Astrocyte (in vitro differentiated cells and primary cell): ENCODE data around the gene FBXO31. TPM values are rescaled to one million over a fixed set of nuclear protein-coding genes. Genes with fewer than 3 reads are reported as not detected.
"Not testable (repeated sequence)": the region's sequence is repeated elsewhere in the genome, so short reads cannot be mapped to it uniquely, and the experiment has no call there.

Experiments
- DNase-seq: peaks from one replicate; pipeline ENCODE4 v3.0.0-alpha.2; 2010; ENCODE audit warnings: low read depth
- FAIRE-seq: peaks from 2 replicates; lab custom pipeline; 2011; peaks lifted over from hg19 to GRCh38; lab: Jason Lieb, UNC
- H2AFZ ChIP-seq: 2 replicates; pipeline ENCODE4 v1.6.0; 2012; ENCODE audit warnings: low read depth, low read length, inconsistent platforms
- H3K27ac ChIP-seq: 2 replicates; pipeline ENCODE4 v1.5.1; 2011; ENCODE audit warnings: low read depth, low read length, inconsistent platforms
- H3K27me3 ChIP-seq: 2 replicates; pipeline ENCODE4 v1.6.0; 2011; ENCODE audit warnings: low read length, inconsistent platforms; ENCODE audit not compliant: insufficient read depth
- H3K36me3 ChIP-seq: 2 replicates; pipeline ENCODE4 v1.5.1; 2011; ENCODE audit warnings: low read length, inconsistent platforms; ENCODE audit not compliant: insufficient read depth
- H3K4me1 ChIP-seq: 2 replicates; pipeline ENCODE4 v1.5.1; 2011; ENCODE audit warnings: low read length, inconsistent platforms; ENCODE audit not compliant: insufficient read depth
- H3K4me2 ChIP-seq: 2 replicates; pipeline ENCODE4 v1.6.0; 2012; ENCODE audit warnings: low read length, inconsistent platforms
- H3K4me3 ChIP-seq: 2 replicates; pipeline ENCODE4 v1.5.1; 2011; ENCODE audit warnings: low read depth, mild to moderate bottlenecking, low read length, inconsistent platforms; ENCODE audit not compliant: insufficient read depth
- H3K79me2 ChIP-seq: 2 replicates; pipeline ENCODE4 v1.6.0; 2012; ENCODE audit warnings: mild to moderate bottlenecking, low read length, inconsistent platforms; ENCODE audit not compliant: insufficient read depth
- H3K9ac ChIP-seq: 2 replicates; pipeline ENCODE4 v1.6.0; 2012; ENCODE audit warnings: mild to moderate bottlenecking, low read length, inconsistent platforms
- H3K9me3 ChIP-seq: 2 replicates; pipeline ENCODE4 v1.5.1; 2012; ENCODE audit warnings: low read depth, mild to moderate bottlenecking, low read length, inconsistent platforms; ENCODE audit not compliant: insufficient read depth
- H4K20me1 ChIP-seq: 2 replicates; pipeline ENCODE4 v1.6.0; 2012; ENCODE audit warnings: low read length, inconsistent platforms; ENCODE audit not compliant: insufficient read depth
- H3K27ac Mint-ChIP-seq: one replicate; pipeline ENCODE4 v1.8.0; 2021; ENCODE audit warnings: mild to moderate bottlenecking, mixed read lengths; ENCODE audit not compliant: unreplicated experiment
- H3K27me3 Mint-ChIP-seq: one replicate; pipeline ENCODE4 v1.8.0; 2021; ENCODE audit warnings: low read depth, mixed read lengths; ENCODE audit not compliant: unreplicated experiment
- H3K36me3 Mint-ChIP-seq: one replicate; pipeline ENCODE4 v1.8.0; 2021; ENCODE audit warnings: low read depth, mixed read lengths; ENCODE audit not compliant: unreplicated experiment
- H3K4me1 Mint-ChIP-seq: one replicate; pipeline ENCODE4 v1.8.0; 2021; ENCODE audit warnings: low read depth, mixed read lengths; ENCODE audit not compliant: unreplicated experiment
- H3K4me3 Mint-ChIP-seq: one replicate; pipeline ENCODE4 v1.8.0; 2021; ENCODE audit warnings: mild to moderate bottlenecking, moderate library complexity, mixed read lengths; ENCODE audit not compliant: unreplicated experiment
- H3K9me3 Mint-ChIP-seq: one replicate; pipeline ENCODE4 v1.8.0; 2021; ENCODE audit warnings: mild to moderate bottlenecking, mixed read lengths; ENCODE audit not compliant: unreplicated experiment
- CTCF ChIP-seq: IDR thresholded peaks from 2 replicates; pipeline ENCODE4 v1.5.1; 2011; ENCODE audit warnings: low read depth, mild to moderate bottlenecking, inconsistent platforms, low read length, moderate library complexity; ENCODE audit not compliant: insufficient read depth
- EZH2 ChIP-seq: IDR thresholded peaks from 2 replicates; pipeline ENCODE4 v1.6.1; 2012; ENCODE audit warnings: mild to moderate bottlenecking, low read length, inconsistent platforms; ENCODE audit not compliant: insufficient read depth
- total RNA-seq: library from RNA; stranded (reverse); gene quantifications from 2 replicates; pipeline ENCODE4 v1.2.1, GENCODE V29; 2021

The FBXO31 gene
- total RNA-seq, 1 donor from 2014 or later: 34.9 TPM

- no peaks in the 10 kb centered on the region for H3K36me3 ChIP-seq
- no peak overlapping the region for H3K27ac ChIP-seq
- H4K20me1 ChIP-seq: peaks cover 87% of the 10 kb centered on the region
- H3K9ac ChIP-seq: no peak overlapping the region
- H3K9me3 ChIP-seq: no peaks in the 10 kb centered on the region
- H3K27me3 ChIP-seq: no peaks in the 10 kb centered on the region
- H3K4me2 ChIP-seq: no peak overlapping the region
- Mint-ChIP-seq H3K27me3 (no peaks in the 10 kb centered on the region), H3K27ac (no peak overlapping the region), H3K4me3 (no peak overlapping the region), H3K4me1 (peaks cover 6% of the 10 kb centered on the region), H3K9me3 (no peaks in the 10 kb centered on the region), H3K36me3 (peaks cover 6% of the 10 kb centered on the region)
- H2AFZ ChIP-seq: no peak overlapping the region
- H3K4me3 ChIP-seq: no peak overlapping the region
- no peaks in the 10 kb centered on the region for H3K4me1 ChIP-seq
- TF ChIP-seq EZH2 (no peak), CTCF (no peak)
- FAIRE-seq: no peak
- H3K79me2 ChIP-seq: peaks cover 84% of the 10 kb centered on the region
- DNase-seq: no peak
Observed at GRCh38 chr16:87366288-87366687, 17.3 kb downstream of the FBXO31 start.

DNA sequence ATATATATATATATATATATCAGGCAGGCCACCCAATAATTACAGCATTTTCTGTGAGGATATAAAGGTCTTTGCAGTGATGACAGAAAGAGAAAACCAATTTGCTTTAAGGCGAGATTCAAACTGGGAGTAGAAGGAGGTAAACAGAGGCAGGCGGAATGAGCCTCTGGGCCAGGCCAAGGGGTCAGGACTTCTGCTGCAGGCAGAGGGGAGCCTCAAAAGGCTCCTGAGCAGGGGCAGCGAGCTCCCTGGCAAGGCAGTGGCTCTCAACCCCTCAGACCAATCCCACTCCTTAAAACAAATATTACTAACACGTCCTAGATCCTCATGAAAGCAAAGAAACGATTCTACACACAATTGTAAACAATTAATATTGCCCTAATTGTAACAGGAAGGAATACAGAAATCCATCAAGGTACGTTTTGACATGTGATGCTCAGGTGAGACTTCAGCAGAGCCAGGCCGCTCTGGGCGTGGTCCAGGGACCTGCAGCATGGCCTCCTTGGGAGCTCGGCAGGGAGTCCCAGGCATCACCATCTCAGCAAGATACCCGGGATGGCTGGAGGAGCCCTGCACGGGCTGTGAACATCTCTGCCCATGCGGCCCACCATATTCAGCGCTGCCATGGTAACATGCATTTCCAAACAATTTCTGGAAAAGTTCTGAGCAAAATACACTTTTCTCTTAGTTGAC, 18.4 kb downstream of the FBXO31 start:
- H3K4me1 ChIP-seq: no peaks in the 10 kb centered on the region
- no peak overlapping the region for H3K27ac ChIP-seq
- no peak overlapping the region for H2AFZ ChIP-seq
- peaks cover under 1% of the 10 kb centered on the region for H3K36me3 ChIP-seq
- H3K4me1 Mint-ChIP-seq: peaks cover 6% of the 10 kb centered on the region
- no peak overlapping the region for H3K4me3 ChIP-seq
- H3K36me3 Mint-ChIP-seq: peaks cover 11% of the 10 kb centered on the region
- no peak overlapping the region for H3K4me3 Mint-ChIP-seq
- H3K4me2 ChIP-seq: no peak overlapping the region
- H3K9ac ChIP-seq: no peak overlapping the region
- H3K27me3 Mint-ChIP-seq: no peaks in the 10 kb centered on the region
- H3K27ac Mint-ChIP-seq: no peak overlapping the region
- peaks cover 83% of the 10 kb centered on the region for H3K79me2 ChIP-seq
- no peak for DNase-seq
- TF ChIP-seq EZH2 (no peak), CTCF (no peak)
- H3K27me3 ChIP-seq: no peaks in the 10 kb centered on the region
- H3K9me3 Mint-ChIP-seq: no peaks in the 10 kb centered on the region
- peaks cover 84% of the 10 kb centered on the region for H4K20me1 ChIP-seq
- no peak for FAIRE-seq
- H3K9me3 ChIP-seq: no peaks in the 10 kb centered on the region

DNA sequence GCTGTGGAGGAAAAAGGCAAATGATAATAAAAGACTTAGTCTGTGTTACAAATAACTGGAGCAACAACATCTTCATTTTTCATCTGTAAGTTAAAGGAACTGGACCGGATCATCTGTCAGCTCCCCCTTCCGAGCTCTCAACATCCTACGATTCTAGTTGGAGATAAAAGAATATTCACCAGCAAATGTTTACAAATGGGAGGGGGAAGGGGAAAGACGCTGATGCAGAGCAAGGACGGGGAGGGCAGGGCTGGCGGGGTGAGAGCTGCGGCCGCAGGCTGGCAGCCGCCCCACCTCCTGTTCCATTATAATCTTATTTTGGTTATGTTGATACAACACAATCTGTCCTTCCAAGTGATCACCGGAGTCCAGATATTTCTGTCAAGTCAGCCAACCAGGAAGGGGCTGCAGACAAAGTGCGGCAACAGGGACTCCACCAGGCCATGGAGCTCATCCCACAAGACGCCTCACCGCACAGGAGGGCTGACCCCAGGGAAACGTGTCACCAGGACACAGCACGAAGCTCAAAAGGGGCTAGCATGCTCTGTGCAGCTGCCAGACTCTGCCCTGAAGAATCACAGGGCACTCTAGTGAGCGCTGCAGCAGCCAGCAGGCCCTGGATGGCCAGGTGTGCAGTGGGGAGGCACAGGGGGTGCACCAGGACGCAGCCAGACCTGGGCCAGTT, 19.7 kb downstream of the FBXO31 start:
- H3K27ac ChIP-seq: no peak overlapping the region
- H3K79me2 ChIP-seq: peaks cover 71% of the 10 kb centered on the region
- no peaks in the 10 kb centered on the region for H3K27me3 Mint-ChIP-seq
- no peak overlapping the region for H3K9ac ChIP-seq
- no peaks in the 10 kb centered on the region for H3K4me1 ChIP-seq
- no peaks in the 10 kb centered on the region for H3K9me3 ChIP-seq
- H3K4me3 ChIP-seq: no peak overlapping the region
- peaks cover 6% of the 10 kb centered on the region for H3K4me1 Mint-ChIP-seq
- no peak overlapping the region for H2AFZ ChIP-seq
- peaks cover 80% of the 10 kb centered on the region for H4K20me1 ChIP-seq
- TF ChIP-seq CTCF: no peak
- DNase-seq: no peak
- no peak overlapping the region for H3K27ac Mint-ChIP-seq
- no peak overlapping the region for H3K4me2 ChIP-seq
- H3K36me3 ChIP-seq: peaks cover 4% of the 10 kb centered on the region
- H3K36me3 Mint-ChIP-seq: peaks cover 19% of the 10 kb centered on the region
- H3K27me3 ChIP-seq: no peaks in the 10 kb centered on the region
- FAIRE-seq: no peak
- no peaks in the 10 kb centered on the region for H3K9me3 Mint-ChIP-seq
- H3K4me3 Mint-ChIP-seq: no peak overlapping the region

DNA sequence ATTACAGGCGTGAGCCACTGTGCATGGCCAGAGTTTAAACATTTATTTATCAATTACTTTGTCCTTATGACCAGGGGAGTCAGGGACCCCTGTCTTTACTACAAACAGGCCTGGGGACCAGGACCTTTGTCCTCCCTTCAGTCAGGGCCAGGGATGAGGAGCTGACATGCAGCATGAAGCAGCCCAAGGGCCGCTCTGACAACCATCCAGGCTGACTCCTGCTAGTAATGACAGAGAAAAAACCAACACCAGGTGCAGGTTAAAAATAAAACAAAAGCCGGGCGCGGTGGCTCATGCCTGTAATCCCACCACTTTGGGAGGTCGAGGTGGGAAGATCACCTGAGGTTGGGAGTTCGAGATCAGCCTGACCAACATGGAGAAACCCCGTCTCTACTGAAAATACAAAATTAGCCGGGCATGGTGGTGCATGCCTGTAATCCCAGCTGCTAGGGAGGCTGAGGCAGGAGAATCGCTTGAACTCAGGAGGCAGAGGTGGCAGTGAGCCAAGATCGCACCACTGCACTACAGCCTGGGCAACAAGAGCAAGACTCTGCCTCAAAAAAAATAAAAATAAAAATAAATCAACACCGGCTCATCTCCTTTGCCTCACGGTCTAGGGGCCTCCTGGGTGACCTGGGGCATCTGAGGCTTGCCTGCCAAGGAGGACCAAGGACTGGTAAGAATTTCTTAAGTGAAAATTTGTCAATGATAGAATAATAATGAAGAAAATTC, 20.6 kb downstream of the FBXO31 start:
- H3K27me3 Mint-ChIP-seq, H3K36me3 ChIP-seq, H2AFZ ChIP-seq, H3K4me1 ChIP-seq, H3K9ac ChIP-seq, H3K4me1 Mint-ChIP-seq, H3K27me3 ChIP-seq, H3K4me3 Mint-ChIP-seq, FAIRE-seq, H3K9me3 ChIP-seq, H3K9me3 Mint-ChIP-seq, H3K4me3 ChIP-seq, DNase-seq, H3K4me2 ChIP-seq, H3K27ac Mint-ChIP-seq, H3K27ac ChIP-seq: not testable (repeated sequence)
- Histone ChIP-seq H4K20me1 (peaks cover 72% of the 10 kb centered on the region), H3K79me2 (peaks cover 62% of the 10 kb centered on the region)
- peaks cover 21% of the 10 kb centered on the region for H3K36me3 Mint-ChIP-seq
